IMR-90 (cell line): ENCODE measurements around the gene GFM1.

Experiments used
- CTCF ChIP-seq: conservative IDR thresholded peaks from 2 replicates; pipeline ENCODE4 v1.5.1; 2012; ENCODE audit warnings: mild to moderate bottlenecking, low read depth, low read length, improper control_type of control experiment
- POLR2A ChIP-seq: IDR thresholded peaks from 2 replicates; pipeline ENCODE4 v1.6.1; 2012; ENCODE audit warnings: mild to moderate bottlenecking, low read depth, low read length

GRCh38 chr3:158679547-158680000 is 35.2 kb downstream of the GFM1 start:
- TF ChIP-seq CTCF (no peak), POLR2A (no peak)
